GM18511 (cell line): Measurements from ENCODE around the gene BHLHE40.
A peak's percentile ranks its signal among the peaks of the same experiment; 100 is the strongest.

ENCODE experiments used
- ATAC-seq: cut with Tn5 transposase; IDR thresholded peaks from one replicate; pipeline ENCODE4 v1.9.1; 2021; ENCODE audit warnings: mild to moderate bottlenecking, moderate library complexity; ENCODE audit not compliant: unreplicated experiment

BHLHE40 gene

GRCh38 chr3:4982773-4983738 lies 3.8 kb downstream of the BHLHE40 start:
- no peak for ATAC-seq

GRCh38 chr3:4983739-4984510 lies 4.7 kb downstream of the BHLHE40 start:
- ATAC-seq = peak; percentile 57

GRCh38 chr3:4984511-4984864 lies 5.3 kb downstream of the BHLHE40 start:
- ATAC-seq = no peak

GRCh38 chr3:4985330-4986174 lies 6.3 kb downstream of the BHLHE40 start:
- ATAC-seq = no peak

GRCh38 chr3:4986175-4986781 lies 7.0 kb downstream of the BHLHE40 start:
- peak; percentile 30 for ATAC-seq

- ATAC-seq = peak; percentile 58
Observed at GRCh38 chr3:4986782-4987537, 7.7 kb downstream of the BHLHE40 start.

- ATAC-seq = no peak
Observed at GRCh38 chr3:4987538-4988296, 8.5 kb downstream of the BHLHE40 start.

- ATAC-seq = no peak
Observed at GRCh38 chr3:4988983-4989834, 10.0 kb downstream of the BHLHE40 start.

GRCh38 chr3:4990069-4990468 lies 10.8 kb downstream of the BHLHE40 start:
- ATAC-seq = no peak

- ATAC-seq = no peak
Observed at GRCh38 chr3:4992118-4992517, 12.9 kb downstream of the BHLHE40 start.

GRCh38 chr3:4993276-4994143 lies 14.3 kb downstream of the BHLHE40 start:
- no peak for ATAC-seq

- ATAC-seq = peak; percentile 44
Observed at GRCh38 chr3:4994144-4994730, 15.0 kb downstream of the BHLHE40 start.

GRCh38 chr3:4994823-4995499 lies 15.7 kb downstream of the BHLHE40 start:
- peak; percentile 74 for ATAC-seq

GRCh38 chr3:4995500-4996053 lies 16.3 kb downstream of the BHLHE40 start:
- ATAC-seq = no peak

GRCh38 chr3:4996223-4996765 lies 17.1 kb downstream of the BHLHE40 start:
- ATAC-seq = no peak
